ENCODE measurements around the gene PABPN1L.

PABPN1L gene

DNA sequence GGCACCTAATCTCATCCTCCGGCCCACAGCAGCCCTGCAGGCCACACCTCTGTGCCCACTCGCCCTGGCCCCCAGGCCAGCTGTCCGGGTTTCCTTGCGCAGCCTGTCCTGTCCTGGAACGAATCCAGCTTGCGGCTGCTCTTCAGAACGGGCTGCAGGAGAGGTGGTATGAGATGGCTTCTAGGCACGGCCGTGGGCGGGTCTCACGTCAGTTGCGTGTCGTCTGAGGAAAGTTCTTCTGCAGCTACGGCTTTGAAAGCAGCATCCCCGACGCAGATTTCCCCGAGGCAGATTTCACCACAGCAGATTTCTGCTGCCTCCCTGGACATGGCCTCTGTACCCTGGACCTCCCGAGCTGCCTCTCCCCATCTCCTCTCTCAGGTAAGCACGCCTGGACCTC is 27.9 kb downstream of the PABPN1L start:
- no peak overlapping the region for H3K27ac ChIP-seq
- TF ChIP-seq, protein P1, sequence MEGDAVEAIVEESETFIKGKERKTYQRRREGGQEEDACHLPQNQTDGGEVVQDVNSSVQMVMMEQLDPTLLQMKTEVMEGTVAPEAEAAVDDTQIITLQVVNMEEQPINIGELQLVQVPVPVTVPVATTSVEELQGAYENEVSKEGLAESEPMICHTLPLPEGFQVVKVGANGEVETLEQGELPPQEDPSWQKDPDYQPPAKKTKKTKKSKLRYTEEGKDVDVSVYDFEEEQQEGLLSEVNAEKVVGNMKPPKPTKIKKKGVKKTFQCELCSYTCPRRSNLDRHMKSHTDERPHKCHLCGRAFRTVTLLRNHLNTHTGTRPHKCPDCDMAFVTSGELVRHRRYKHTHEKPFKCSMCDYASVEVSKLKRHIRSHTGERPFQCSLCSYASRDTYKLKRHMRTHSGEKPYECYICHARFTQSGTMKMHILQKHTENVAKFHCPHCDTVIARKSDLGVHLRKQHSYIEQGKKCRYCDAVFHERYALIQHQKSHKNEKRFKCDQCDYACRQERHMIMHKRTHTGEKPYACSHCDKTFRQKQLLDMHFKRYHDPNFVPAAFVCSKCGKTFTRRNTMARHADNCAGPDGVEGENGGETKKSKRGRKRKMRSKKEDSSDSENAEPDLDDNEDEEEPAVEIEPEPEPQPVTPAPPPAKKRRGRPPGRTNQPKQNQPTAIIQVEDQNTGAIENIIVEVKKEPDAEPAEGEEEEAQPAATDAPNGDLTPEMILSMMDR (IDR thresholded peaks at IDR 0.05) = no peak
- no peak for TF ChIP-seq ZFX (IDR thresholded peaks at IDR 0.05; ENCODE audit: borderline replicate concordance)

DNA sequence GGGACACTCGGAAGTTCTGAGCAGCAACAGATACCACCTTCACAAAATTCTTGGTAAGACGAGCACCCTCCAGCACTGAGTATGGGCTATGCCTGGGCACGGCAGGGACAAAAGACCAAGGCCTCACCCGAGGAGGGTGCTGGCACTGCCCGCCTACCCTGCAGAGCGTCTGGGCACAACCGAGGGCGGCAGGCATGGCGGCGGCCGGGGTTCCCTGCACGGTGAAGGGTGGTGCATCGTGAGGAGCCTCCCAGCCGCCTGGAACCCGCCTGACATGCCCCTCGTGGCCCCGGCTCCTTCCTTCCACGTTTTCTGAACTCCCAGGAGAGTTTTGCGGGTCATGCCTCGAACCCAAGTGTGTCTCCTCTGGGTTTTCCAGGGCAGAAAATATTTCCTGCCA is 28.7 kb downstream of the PABPN1L start:
- H3K27ac ChIP-seq = no peak overlapping the region
- no peak for TF ChIP-seq ZFX (IDR thresholded peaks at IDR 0.05; ENCODE audit: borderline replicate concordance)
- TF ChIP-seq, protein P1 (IDR thresholded peaks at IDR 0.05) = no peak

DNA sequence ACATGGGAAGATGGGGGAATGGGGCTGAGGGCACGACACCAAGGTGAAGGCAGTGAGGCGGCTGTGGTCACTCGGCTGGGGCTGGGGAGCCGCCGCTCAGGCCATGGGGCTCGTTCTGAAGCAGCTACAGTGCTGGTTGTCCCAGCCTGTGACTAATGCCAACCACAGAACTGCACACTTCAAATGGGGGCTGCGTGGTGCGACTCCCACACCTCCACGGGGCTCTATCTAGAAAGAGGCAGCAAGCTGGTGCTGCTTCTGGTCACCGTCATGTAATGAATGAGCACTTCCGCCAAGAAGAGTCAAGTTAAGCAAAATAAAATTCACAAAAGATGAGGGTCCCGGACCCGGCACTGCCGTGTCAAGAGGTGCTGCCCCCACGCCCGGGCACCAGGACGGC is 29.7 kb downstream of the PABPN1L start:
- H3K27ac ChIP-seq = no peak overlapping the region
- no peak for TF ChIP-seq ZFX (IDR thresholded peaks at IDR 0.05; ENCODE audit: borderline replicate concordance)
- TF ChIP-seq, protein P1 (IDR thresholded peaks at IDR 0.05) = no peak

DNA sequence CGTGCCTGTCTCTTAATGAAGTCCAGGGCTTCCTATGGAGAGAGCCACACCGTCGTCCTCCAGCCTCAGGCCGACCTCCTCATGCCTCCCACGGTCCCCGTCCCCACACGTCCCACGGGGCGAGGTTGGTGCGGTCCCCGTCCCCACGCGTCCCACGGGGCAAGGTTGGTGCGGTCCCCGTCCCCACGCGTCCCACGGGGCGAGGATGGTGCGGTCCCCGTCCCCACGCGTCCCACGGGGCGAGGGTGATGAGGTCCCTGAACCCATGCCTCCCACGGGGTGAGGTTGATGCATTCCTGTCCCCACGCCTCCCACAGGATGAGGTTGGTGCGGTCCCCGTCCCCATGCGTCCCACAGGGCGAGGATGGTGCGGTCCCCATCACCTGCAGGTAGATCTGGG is 30.6 kb downstream of the PABPN1L start:
- no peak for TF ChIP-seq ZFX (IDR thresholded peaks at IDR 0.05; ENCODE audit: borderline replicate concordance)
- TF ChIP-seq, protein P1 (IDR thresholded peaks at IDR 0.05) = no peak
- H3K27ac ChIP-seq = no peak overlapping the region

DNA sequence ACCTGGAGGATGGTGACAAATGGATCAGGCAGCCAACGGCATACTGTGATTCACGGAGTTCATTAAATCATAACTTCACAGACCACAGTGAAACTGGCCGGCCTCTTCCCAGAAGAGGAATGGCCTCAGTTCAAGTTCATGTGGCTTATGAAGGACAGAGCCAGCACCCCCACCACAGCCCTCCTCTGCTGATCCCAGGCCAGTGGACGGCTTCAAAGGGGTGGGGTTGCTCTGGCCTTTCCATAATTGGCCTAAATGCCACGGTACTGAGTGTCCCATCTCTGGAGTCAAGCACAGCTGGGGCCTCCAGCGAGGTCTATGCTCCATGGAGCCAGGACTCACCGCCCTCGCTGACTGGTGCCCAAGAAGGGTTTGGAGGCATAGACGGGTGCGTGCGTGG is 31.1 kb downstream of the PABPN1L start:
- TF ChIP-seq, protein P1 (IDR thresholded peaks at IDR 0.05) = no peak
- TF ChIP-seq ZFX (IDR thresholded peaks at IDR 0.05; ENCODE audit: borderline replicate concordance) = no peak
- H3K27ac ChIP-seq = no peak overlapping the region

DNA sequence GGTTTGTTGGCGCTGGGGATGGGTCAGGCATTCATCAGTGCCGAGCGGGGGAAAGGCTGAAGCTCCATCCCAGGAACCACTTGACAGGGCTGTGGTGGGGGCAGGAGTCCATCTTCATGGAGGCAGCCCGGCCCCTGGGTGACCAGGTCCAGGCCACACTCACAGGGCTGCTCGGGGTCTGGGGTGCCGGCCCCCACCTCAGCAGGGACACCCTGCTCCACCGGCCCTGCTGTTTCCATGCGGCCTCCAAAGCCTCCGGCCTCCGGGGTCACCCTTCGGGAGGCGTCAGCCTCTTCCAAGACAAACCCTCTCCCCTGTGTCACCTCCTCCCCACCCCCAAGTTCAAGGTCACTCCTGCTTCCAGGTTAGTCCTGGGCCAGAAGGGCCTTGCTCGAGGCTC is 31.8 kb downstream of the PABPN1L start:
- TF ChIP-seq ZFX (IDR thresholded peaks at IDR 0.05; ENCODE audit: borderline replicate concordance) = no peak
- TF ChIP-seq, protein P1 (IDR thresholded peaks at IDR 0.05) = no peak
- H3K27ac ChIP-seq = no peak overlapping the region

DNA sequence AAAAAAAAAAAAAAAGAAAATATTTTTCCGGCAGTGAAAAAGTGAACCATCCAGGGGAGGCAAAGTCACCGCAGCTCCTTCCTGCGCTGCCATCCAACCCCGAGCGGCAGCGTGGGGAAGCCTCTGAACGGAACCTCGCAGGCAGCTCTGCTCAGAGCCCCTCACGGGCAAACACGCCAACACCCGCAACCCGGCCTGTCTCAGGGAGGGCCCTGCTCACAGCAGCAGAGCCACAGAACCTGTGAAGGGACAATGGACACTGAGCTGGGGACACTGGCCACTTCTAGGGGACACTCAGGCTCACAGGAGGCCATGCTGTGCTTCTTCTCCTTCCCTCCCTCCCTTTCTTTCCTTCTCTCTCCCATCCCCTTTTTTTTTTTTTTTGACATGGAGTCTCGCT is 33.4 kb downstream of the PABPN1L start:
- no peak overlapping the region for H3K27ac ChIP-seq
- TF ChIP-seq, protein P1 (IDR thresholded peaks at IDR 0.05) = no peak
- no peak for TF ChIP-seq ZFX (IDR thresholded peaks at IDR 0.05; ENCODE audit: borderline replicate concordance)
